Measurements from ENCODE around the gene GSTA3. TPM values are rescaled to one million over a fixed set of nuclear protein-coding genes. Genes with fewer than 3 reads are reported as not detected.
"Not testable (repeated sequence)": the region's sequence is repeated elsewhere in the genome, so short reads cannot be mapped to it uniquely, and the experiment has no call there.

Gene GSTA3
- total RNA-seq, 1 donor from 2014 or later = not detected

DNA sequence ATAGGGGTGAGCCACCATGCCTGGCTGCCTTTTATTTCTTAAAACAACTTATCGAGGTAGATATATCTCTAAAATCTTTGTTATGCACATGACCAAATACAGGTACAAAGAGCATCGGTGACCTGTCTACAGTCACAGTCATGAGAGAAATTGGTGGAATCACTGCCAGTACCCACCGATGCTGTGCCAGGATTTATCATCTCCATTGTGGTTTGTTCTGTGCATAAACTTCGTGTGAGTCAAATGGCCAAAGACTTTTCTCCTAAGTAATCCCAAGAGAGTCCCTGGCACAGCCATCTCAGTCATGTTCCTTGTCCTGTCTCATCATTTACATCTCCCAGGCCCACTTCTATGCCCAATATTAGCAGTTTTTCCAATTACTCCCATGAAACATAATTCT is 9.0 kb downstream of the GSTA3 start:
- H3K27ac Mint-ChIP-seq (ENCODE audit: unreplicated experiment) = no peak overlapping the region
- H3K9me3 Mint-ChIP-seq = peaks cover 3% of the 10 kb centered on the region
- H3K27me3 Mint-ChIP-seq (ENCODE audit: low read depth) = no peaks in the 10 kb centered on the region
- H3K4me1 Mint-ChIP-seq = no peaks in the 10 kb centered on the region
- H3K36me3 Mint-ChIP-seq (ENCODE audit: low read depth) = no peaks in the 10 kb centered on the region
- TF ChIP-seq, protein P1, sequence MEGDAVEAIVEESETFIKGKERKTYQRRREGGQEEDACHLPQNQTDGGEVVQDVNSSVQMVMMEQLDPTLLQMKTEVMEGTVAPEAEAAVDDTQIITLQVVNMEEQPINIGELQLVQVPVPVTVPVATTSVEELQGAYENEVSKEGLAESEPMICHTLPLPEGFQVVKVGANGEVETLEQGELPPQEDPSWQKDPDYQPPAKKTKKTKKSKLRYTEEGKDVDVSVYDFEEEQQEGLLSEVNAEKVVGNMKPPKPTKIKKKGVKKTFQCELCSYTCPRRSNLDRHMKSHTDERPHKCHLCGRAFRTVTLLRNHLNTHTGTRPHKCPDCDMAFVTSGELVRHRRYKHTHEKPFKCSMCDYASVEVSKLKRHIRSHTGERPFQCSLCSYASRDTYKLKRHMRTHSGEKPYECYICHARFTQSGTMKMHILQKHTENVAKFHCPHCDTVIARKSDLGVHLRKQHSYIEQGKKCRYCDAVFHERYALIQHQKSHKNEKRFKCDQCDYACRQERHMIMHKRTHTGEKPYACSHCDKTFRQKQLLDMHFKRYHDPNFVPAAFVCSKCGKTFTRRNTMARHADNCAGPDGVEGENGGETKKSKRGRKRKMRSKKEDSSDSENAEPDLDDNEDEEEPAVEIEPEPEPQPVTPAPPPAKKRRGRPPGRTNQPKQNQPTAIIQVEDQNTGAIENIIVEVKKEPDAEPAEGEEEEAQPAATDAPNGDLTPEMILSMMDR (conservative IDR thresholded peaks at IDR 0.05) = no peak
- DNase-seq (ENCODE audit: low read depth, low spot score) = no peak
- no peak overlapping the region for H3K4me3 Mint-ChIP-seq

DNA sequence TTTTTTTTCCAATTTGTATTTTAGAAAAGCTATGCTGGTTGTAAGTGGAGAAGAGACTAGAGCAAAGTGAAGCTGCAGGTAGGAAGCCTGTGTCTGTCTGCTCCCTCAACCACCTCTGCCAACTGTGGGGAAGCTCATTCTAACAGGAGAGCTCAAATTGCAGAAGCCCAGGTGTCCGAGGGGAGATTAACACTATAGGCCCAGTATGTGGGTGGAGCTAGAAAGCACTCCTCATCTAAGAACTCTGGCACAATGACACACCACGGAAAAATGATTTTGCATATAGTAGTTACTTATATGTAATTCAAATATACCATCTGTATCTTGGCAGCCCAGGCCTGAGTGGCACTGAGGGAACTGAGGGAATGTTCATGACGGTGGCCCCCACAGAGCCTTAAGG is 13.7 kb downstream of the GSTA3 start:
- not testable (repeated sequence) for H3K27me3 Mint-ChIP-seq (ENCODE audit: low read depth); H3K27ac Mint-ChIP-seq (ENCODE audit: unreplicated experiment); H3K9me3 Mint-ChIP-seq; H3K36me3 Mint-ChIP-seq (ENCODE audit: low read depth); H3K4me3 Mint-ChIP-seq; DNase-seq (ENCODE audit: low read depth, low spot score)
- peaks cover 13% of the 10 kb centered on the region for H3K4me1 Mint-ChIP-seq

DNA sequence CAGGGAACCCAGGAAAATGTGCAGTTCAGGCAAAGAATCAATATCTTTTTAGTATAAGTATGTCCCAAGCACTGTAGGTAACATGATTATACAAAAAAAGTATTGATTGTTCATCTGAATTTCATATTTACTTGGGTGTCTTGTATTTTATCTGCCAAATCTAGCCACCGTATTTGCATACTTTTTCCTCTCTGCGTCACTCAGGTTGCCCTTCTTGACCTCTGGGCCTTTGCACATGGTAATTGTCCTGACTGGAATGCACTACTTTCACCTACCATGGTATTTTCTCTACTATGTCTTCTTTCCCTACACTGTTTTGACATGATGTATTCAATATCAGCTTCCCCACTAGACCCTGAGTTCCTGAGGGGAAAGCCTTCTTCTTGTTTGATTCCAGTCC is 15.2 kb downstream of the GSTA3 start:
- DNase-seq (ENCODE audit: low read depth, low spot score) = no peak
- TF ChIP-seq, protein P1 (conservative IDR thresholded peaks at IDR 0.05) = no peak
- Mint-ChIP-seq H3K9me3 (peaks cover 3% of the 10 kb centered on the region), H3K4me3 (no peak overlapping the region), H3K27me3 (ENCODE audit: low read depth) (no peaks in the 10 kb centered on the region), H3K4me1 (peaks cover 13% of the 10 kb centered on the region), H3K36me3 (ENCODE audit: low read depth) (no peaks in the 10 kb centered on the region), H3K27ac (ENCODE audit: unreplicated experiment) (no peak overlapping the region)

DNA sequence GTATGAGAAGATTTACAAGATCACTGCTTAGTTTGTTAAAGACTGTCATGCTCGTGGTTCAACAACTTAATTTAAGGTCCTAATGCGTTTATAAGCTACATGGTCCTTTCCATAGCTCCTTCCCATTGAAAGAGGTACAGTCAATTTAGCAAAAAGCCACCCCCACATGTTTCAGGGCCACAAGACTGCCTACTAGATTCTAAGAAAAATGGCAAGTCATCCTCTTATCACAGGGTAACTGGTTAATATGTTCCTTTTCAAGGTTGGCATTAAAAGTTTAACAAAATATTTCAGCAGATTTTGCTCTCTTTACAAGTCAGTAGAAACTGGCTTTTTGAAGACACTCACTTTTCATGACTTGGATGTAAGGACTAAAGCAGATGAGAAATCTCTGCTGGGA is 15.7 kb downstream of the GSTA3 start:
- Mint-ChIP-seq H3K9me3 (peaks cover 3% of the 10 kb centered on the region), H3K36me3 (ENCODE audit: low read depth) (no peaks in the 10 kb centered on the region)
- DNase-seq (ENCODE audit: low read depth, low spot score) = no peak

DNA sequence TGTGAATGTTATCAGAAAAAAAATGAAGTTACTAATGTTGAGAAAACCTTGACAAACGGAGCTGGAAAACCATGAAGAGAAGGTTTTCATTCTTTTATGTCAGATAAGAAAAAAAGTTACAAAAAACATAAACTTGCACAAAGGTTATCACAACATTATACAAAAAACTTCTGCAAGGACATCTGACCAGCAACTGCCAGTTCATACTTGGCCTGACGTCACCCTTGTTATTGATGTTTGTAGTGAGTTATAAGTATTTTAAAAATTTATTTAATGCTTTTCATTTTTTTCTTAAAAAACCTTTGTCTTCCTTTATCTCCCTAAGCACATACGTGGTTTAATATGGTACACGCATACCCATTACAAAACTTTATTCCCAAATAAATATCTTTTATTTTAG is 16.3 kb downstream of the GSTA3 start:
- H3K27ac Mint-ChIP-seq (ENCODE audit: unreplicated experiment) = no peak overlapping the region
- TF ChIP-seq, protein P1 (conservative IDR thresholded peaks at IDR 0.05) = no peak
- no peak overlapping the region for H3K4me3 Mint-ChIP-seq
- no peak for DNase-seq (ENCODE audit: low read depth, low spot score)
- no peaks in the 10 kb centered on the region for H3K27me3 Mint-ChIP-seq (ENCODE audit: low read depth)
- peaks cover 3% of the 10 kb centered on the region for H3K9me3 Mint-ChIP-seq
- no peaks in the 10 kb centered on the region for H3K36me3 Mint-ChIP-seq (ENCODE audit: low read depth)
- peaks cover 13% of the 10 kb centered on the region for H3K4me1 Mint-ChIP-seq

More for the DNA sequence above, 15.7 kb downstream of the GSTA3 start:
- TF ChIP-seq, protein P1 (conservative IDR thresholded peaks at IDR 0.05) = no peak
- Mint-ChIP-seq H3K27me3 (ENCODE audit: low read depth) (no peaks in the 10 kb centered on the region), H3K4me1 (peaks cover 13% of the 10 kb centered on the region), H3K4me3 (no peak overlapping the region), H3K27ac (ENCODE audit: unreplicated experiment) (no peak overlapping the region)

DNA sequence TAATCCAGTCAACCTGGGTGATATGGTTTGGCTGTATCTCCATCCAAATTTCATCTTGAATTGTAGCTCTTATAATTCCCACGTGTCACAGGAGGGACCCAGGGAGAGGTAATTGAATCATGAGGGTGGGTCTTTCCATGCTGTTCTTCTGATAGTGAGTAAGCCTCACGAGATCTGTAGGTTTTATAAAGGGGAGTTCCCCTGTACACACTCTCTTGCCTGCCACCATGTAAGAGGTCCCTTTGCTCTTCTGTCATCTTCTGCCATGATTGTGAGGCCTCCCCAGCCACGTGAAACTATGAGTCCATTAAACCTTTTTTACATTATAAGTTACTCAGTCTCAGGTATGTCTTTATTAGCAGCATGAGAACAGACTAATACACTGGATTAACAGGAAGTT is 19.5 kb downstream of the GSTA3 start:
- Mint-ChIP-seq H3K27ac (ENCODE audit: unreplicated experiment) (no peak overlapping the region), H3K4me1 (peaks cover 13% of the 10 kb centered on the region), H3K27me3 (ENCODE audit: low read depth) (no peaks in the 10 kb centered on the region), H3K4me3 (no peak overlapping the region), H3K9me3 (no peaks in the 10 kb centered on the region), H3K36me3 (ENCODE audit: low read depth) (no peaks in the 10 kb centered on the region)
- TF ChIP-seq, protein P1 (conservative IDR thresholded peaks at IDR 0.05) = no peak
- no peak for DNase-seq (ENCODE audit: low read depth, low spot score)

All from neural crest cell (in vitro differentiated cells).